Activated naive CD8-positive, alpha-beta T cell treated with anti-CD3 and anti-CD28 coated beads, Interleukin-2, amount 50 U/mL, for 24 hours (primary cell): ENCODE results near the gene TMED1.
A peak's percentile ranks its signal among the peaks of the same experiment; 100 is the strongest.

ENCODE experiments used
- ATAC-seq: fragments of 150-1000 bp; cut with Tn5 transposase; one replicate; pipeline ENCODE4 v1.10.0; 2021
- DNase-seq: peaks from one replicate; pipeline ENCODE4 v3.0.0; 2021
- H3K27ac Mint-ChIP-seq: one replicate; pipeline ENCODE4 v1.8.0; 2021; ENCODE audit warnings: mild to moderate bottlenecking, mixed read lengths
- H3K27me3 Mint-ChIP-seq: one replicate; pipeline ENCODE4 v1.8.0; 2021; ENCODE audit warnings: mixed read lengths
- H3K36me3 Mint-ChIP-seq: one replicate; pipeline ENCODE4 v1.8.0; 2021; ENCODE audit warnings: low read depth, mixed read lengths
- H3K4me1 Mint-ChIP-seq: one replicate; pipeline ENCODE4 v1.8.0; 2021; ENCODE audit warnings: mixed read lengths
- H3K4me3 Mint-ChIP-seq: one replicate; pipeline ENCODE4 v1.8.0; 2021; ENCODE audit warnings: mild to moderate bottlenecking, moderate library complexity, mixed read lengths
- H3K9me3 Mint-ChIP-seq: one replicate; pipeline ENCODE4 v1.8.0; 2021; ENCODE audit warnings: mixed read lengths

Gene TMED1

DNA sequence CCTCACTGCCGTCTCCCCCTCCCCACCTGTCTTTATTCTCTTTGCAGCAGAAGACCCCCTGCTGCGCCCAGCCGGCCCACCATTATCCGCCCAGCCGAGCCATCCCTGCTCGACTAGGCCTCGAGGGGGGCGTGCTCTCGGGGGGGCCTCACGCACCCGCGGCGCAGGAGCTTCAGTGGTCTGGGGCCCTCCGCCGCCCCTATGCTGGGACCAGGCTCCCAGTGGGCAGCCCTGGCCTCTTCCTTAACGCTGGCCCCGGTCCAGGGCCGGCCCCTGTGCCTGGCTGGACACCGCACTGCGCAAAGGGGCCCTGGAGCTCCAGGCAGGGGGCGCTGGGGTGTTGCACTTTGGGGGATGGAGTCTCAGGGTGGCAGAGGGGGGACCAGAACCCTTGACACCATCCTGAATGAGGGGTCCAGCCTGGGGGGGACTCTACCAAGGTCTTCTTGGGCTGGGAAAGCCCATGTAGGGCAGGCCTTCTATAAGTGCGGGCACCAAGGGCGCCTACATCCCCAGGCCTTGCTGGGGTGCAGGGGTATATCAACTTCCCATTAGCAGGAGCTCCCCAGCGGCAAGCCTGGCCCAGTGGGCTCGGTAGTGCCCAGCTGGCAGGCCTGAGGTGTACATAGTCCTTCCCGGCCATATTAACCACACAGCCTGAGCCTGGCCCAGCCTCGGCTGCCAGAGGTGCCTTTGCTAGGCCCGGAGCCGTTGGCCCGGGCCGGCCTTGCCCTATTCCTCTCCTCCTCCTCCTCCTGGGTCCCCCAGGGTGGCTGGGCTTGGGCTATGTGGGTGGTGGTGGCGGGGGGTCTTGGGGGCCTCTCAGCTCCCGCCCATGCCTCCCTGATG, 4.9 kb downstream of the TMED1 start:
- DNase-seq (no peak), ATAC-seq (no peak)
- Mint-ChIP-seq H3K4me1 (peaks cover 6% of the 10 kb centered on the region), H3K4me3 (no peak overlapping the region), H3K27me3 (peaks cover under 1% of the 10 kb centered on the region), H3K9me3 (no peaks in the 10 kb centered on the region), H3K27ac (no peak overlapping the region), H3K36me3 (peaks cover 11% of the 10 kb centered on the region)

DNA sequence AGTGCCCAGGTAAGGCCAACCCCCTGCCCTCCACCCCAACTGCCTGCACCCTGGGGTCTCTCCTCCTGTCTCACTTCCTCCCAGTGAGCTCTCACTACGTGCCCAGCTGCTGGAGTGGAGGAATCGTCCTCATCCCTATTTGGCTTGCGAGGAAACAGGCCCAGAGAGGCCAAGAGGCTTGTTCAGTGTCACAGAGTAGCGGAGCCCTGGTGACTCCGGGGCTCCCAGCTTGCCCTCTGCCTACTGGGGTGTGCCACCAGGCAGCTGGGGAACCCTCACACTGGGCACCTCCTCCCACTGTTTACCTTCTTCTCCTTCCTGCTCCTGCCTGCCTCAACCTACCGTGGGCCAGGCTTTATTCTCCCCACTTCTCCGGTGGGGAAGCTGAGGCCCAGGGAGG, 5.6 kb downstream of the TMED1 start:
- H3K4me1 Mint-ChIP-seq: peaks cover 1% of the 10 kb centered on the region
- no peak for ATAC-seq
- no peak overlapping the region for H3K27ac Mint-ChIP-seq
- H3K27me3 Mint-ChIP-seq: no peaks in the 10 kb centered on the region
- no peaks in the 10 kb centered on the region for H3K9me3 Mint-ChIP-seq
- DNase-seq: no peak
- peaks cover 8% of the 10 kb centered on the region for H3K36me3 Mint-ChIP-seq
- no peak overlapping the region for H3K4me3 Mint-ChIP-seq

DNA sequence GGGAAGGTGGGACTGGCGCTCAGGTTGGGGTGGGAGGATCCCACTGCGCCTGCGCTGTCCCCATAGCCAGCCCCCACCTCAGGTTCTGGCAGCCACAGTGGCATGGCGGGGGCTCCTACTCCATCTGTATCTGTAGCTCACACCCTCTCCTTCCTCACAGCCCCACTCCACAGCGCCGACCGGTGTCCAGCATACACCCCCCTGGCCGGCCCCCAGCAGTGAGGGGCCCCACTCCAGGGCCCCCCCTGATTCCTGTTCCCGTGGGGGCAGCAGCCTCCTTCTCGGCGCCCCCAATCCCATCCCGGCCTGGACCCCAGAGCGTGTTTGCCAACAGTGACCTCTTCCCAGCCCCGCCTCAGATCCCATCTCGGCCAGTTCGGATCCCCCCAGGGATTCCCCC, 6.0 kb downstream of the TMED1 start:
- Mint-ChIP-seq H3K9me3 (no peaks in the 10 kb centered on the region), H3K27ac (no peak overlapping the region), H3K27me3 (no peaks in the 10 kb centered on the region), H3K4me1 (no peaks in the 10 kb centered on the region), H3K4me3 (no peak overlapping the region), H3K36me3 (peaks cover 8% of the 10 kb centered on the region)
- ATAC-seq: no peak
- DNase-seq: no peak

DNA sequence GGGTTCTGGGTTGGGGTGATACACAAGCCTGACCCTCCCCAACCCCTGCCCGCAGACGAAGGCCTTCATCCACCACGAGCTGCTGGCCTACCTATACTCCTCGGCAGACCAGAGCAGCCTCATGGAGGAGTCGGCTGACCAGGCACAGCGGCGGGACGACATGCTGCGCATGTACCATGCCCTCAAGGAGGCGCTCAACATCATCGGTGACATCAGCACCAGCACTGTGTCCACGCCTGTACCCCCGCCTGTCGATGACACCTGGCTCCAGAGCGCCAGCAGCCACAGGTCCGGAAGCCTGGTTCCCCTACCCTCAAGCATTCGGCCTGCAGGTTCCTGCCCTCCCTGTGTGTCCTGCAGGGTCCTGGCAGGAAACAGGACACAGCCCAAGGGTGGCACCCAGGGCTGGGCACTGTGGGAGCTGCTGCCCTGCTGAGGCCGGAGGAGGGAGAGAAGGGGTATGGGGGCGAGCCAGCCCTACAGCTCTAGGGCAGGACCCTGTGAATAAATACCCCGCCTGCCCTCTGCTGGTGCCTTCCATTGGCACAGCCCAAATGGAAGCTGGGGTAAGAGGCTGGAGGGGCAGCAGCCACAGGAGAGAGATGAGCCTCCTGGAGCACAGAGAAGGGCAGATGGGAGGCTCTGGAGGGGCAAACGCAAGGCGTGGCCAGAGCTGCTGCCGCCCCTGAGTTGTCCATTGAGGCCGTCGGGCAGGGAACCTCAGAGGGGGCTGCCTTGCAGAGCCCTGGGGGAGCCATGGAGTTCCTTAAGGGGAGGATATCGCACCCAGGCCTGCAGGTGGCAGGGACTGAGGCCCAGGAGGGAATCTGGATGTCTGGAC, 6.8 kb downstream of the TMED1 start:
- Mint-ChIP-seq H3K4me3 (no peak overlapping the region), H3K36me3 (peaks cover 9% of the 10 kb centered on the region)
- no peak for DNase-seq

DNA sequence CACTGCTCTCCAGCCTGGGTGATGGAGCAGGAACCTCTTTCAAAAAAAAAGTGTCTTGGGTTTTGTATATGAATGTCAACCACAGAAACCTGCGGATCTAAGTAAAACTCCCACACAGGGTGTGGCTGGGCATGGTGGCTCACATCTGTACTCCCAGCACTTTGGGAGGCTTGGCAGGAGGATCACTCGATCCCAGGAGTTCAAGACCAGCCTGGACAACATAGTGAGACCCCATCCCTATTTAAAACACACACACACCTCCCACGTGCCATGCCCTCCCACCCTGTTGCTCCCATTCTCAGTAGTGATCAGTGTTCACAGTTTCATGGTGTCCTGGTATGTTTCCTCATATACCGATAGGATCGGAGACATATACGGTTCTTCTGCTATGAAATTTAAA, 9.2 kb downstream of the TMED1 start:
- Mint-ChIP-seq H3K36me3 (peaks cover 10% of the 10 kb centered on the region), H3K4me1 (no peaks in the 10 kb centered on the region), H3K27me3 (no peaks in the 10 kb centered on the region), H3K4me3 (no peak overlapping the region), H3K27ac (no peak overlapping the region), H3K9me3 (no peaks in the 10 kb centered on the region)
- DNase-seq: no peak
- ATAC-seq: no peak

More for the DNA sequence above, 6.8 kb downstream of the TMED1 start:
- H3K27ac Mint-ChIP-seq: no peak overlapping the region
- no peaks in the 10 kb centered on the region for H3K9me3 Mint-ChIP-seq
- H3K4me1 Mint-ChIP-seq: no peaks in the 10 kb centered on the region
- H3K27me3 Mint-ChIP-seq: no peaks in the 10 kb centered on the region
- peak; percentile 33 for ATAC-seq

DNA sequence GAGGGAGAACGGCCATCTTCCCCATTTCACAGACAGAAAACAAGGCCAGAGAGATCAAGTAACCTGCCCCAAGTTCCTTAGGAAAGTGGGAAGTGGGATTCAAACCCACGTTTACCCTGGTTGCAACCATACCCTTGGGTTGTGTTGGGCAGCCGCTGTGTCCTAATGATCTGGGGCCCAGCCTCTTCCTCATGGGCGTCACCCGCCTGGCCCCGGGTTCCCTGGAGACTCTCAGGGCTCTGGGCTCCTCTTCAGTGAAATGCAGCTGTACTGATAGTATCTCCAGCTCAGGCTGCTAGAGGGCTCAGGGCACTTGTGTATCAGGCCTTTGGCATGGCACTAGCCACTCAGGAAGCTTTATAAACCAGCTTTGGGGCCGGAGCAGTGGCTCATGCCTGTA, 9.8 kb downstream of the TMED1 start:
- Mint-ChIP-seq H3K4me1 (no peaks in the 10 kb centered on the region), H3K36me3 (peaks cover 9% of the 10 kb centered on the region), H3K27ac (peak overlapping the region; percentile 35)

DNA sequence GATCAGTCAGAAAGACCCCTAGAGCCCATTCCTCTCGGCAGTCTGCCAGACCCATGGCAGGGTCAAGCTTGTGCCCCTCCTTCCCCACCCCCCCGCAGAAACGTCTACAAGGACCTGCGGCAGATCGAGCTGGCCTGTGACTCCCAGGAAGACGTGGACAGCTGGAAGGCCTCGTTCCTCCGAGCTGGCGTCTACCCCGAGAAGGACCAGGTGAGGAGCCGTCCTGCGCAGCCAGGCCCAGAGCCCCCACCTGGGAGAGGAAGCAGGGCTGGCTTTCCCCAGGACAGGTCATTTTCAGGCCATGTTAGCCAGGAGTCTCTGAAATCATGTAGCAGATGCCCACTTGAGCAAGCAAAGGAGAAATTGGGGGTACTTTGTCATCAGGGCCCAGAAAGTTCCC, 12.3 kb downstream of the TMED1 start:
- Mint-ChIP-seq H3K9me3 (no peaks in the 10 kb centered on the region), H3K36me3 (peaks cover 27% of the 10 kb centered on the region), H3K4me3 (no peak overlapping the region), H3K27ac (no peak overlapping the region), H3K4me1 (peaks cover 6% of the 10 kb centered on the region), H3K27me3 (no peaks in the 10 kb centered on the region)
- no peak for DNase-seq
- ATAC-seq: no peak

More for the DNA sequence above, 9.8 kb downstream of the TMED1 start:
- Mint-ChIP-seq H3K4me3 (no peak overlapping the region), H3K9me3 (no peaks in the 10 kb centered on the region), H3K27me3 (no peaks in the 10 kb centered on the region)
- ATAC-seq (no peak), DNase-seq (no peak)

DNA sequence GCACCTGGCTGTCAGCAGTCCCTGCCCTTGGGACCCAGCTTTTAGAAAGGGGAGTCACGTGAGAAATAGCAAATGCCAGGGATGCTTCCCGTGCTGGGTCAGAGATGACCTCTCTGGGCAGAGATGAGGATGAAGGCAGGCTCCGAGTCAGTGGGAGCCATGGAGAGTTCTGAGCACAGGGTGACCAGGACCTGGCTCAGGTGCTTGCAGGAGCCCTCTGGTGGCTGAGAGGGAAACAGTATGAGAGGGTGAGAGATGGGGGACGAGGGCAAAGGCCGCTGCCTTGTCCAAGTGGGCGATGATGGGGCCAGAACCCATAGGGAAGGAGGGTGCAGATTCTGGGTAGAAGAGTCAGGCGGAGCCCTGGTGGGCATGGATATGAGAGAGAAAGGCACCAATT, 15.8 kb downstream of the TMED1 start:
- no peaks in the 10 kb centered on the region for H3K9me3 Mint-ChIP-seq
- H3K27me3 Mint-ChIP-seq: no peaks in the 10 kb centered on the region
- no peak for ATAC-seq
- peaks cover 24% of the 10 kb centered on the region for H3K36me3 Mint-ChIP-seq
- no peak overlapping the region for H3K4me3 Mint-ChIP-seq
- peak overlapping the region; percentile 14 for H3K27ac Mint-ChIP-seq
- no peak for DNase-seq
- peaks cover 6% of the 10 kb centered on the region for H3K4me1 Mint-ChIP-seq

DNA sequence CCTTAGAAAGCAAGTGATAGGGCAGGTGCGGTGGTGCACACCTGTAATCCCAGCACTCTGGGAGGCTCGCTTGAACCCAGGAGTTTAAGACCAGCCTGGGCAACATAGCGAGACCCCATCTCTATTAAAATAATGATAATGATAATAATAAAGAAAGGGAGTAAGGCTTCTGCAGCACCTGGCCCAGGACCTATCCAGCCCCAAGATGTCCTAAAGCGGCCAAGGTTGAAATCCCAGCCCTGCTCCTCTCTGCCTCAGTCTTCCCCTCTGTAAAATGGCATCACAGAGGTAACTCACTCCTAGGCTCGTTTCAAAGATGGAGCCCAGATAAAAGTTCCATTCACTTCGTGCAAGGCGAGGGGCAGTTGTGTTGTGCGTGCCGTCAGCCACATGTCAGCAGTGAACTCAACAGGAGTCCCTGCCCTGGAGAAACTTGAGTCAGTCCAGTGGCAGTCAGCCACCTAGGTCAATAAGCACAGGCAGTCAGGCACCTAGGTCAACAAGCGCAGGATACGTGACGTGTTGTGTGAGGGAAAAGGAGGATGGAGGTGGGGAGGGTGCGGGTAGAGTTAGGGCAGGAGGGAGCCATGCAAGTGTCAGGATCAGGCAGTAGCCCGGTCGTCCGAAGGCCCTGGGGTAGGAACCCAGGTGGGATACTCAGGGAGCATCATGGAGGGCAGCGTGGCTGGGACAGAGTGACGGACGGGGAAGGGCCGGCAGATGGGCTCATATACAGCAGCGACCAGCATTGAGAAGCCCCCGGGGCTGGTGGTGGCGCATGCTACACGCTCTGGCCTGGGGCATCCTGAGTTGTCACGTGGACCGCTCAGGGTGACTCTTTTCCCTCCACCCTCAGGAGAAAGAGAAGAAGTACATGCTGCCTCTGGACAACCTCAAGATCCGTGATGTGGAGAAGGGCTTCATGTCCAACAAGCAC, 16.6 kb downstream of the TMED1 start:
- H3K27me3 Mint-ChIP-seq: no peaks in the 10 kb centered on the region
- ATAC-seq (no peak), DNase-seq (no peak)
- H3K36me3 Mint-ChIP-seq: peaks cover 27% of the 10 kb centered on the region
- peaks cover 8% of the 10 kb centered on the region for H3K4me1 Mint-ChIP-seq
- no peaks in the 10 kb centered on the region for H3K9me3 Mint-ChIP-seq
- H3K4me3 Mint-ChIP-seq: no peak overlapping the region
- no peak overlapping the region for H3K27ac Mint-ChIP-seq

DNA sequence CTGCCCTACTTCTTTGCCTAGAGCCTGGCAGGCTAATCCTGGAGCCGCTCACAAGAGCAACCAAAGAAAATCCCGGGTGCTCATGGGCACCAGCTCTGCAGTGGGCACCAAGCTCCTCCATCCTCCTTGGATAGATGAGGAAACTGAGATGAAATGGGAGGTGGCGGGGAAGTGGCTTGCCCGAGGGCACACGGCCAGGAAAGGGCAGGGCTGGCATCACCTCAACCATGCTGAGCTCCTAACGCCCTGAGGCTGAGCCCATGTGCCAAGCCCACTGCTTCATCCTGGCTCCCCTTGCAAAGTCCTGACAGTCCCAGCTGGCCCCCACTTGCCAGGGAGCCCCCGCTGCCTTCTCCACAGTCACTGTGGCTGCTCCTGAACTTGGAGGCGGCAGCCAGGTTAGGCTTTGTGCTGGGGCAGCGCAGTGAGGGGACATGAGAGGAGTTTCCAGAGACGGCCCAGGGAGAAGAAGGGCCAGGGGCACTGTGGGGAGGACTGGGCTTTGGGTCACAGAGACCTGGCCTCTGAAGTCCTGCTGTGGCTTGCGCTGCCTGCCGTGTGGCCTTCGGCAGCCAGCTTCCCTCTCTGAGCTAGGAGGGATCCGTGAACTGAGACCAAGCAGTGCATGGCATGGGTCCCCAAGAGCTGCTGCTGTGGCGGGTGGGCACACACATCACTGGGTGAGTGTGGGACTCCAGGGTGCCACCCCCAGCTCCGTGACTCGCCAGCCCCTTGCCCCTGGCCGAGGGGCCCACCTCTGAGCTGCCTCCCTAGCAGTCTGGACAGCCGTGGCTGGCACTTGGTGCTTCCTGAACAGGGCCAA, 17.5 kb downstream of the TMED1 start:
- DNase-seq (no peak), ATAC-seq (no peak)
- Mint-ChIP-seq H3K9me3 (no peaks in the 10 kb centered on the region), H3K27ac (no peak overlapping the region), H3K36me3 (peaks cover 24% of the 10 kb centered on the region), H3K4me3 (no peak overlapping the region), H3K4me1 (peaks cover 8% of the 10 kb centered on the region), H3K27me3 (no peaks in the 10 kb centered on the region)

DNA sequence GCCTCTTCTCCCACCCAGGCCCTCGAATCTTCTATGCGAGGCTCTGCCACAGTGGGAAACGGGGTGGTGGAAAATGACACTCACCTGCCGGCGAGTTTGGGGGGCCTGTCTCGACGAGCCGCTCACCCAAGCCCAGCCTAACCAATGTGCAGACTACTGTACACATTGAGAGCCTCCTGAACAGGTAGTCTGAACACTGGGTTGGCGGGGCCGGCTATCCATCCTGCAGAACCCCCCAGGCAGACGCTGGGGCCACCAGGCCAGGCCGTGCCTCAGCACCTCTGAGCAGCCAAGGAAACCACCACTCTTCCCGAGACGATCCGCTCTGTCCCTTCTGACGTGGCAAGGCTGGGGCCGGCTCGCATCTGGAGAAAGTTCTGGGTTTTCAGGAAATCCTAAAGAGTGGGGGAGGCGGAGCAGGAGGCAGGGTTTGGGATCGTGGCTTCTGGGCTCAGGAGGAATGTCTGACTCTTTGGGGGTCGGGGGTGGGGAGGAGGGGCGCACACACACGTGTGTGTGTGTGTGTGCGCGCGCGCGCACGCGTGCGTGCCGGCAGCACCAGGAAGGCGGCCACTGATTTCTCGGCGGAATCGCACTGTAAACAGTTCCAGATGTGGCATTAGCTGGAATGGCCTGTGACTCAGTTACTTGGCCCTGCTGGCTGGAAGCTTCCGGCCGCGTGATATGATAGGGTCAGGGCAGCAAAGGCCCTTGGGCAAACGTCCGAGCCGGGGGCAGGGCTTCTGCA, 18.5 kb downstream of the TMED1 start:
- no peaks in the 10 kb centered on the region for H3K27me3 Mint-ChIP-seq
- H3K4me1 Mint-ChIP-seq: peaks cover 19% of the 10 kb centered on the region
- H3K4me3 Mint-ChIP-seq: no peak overlapping the region
- peaks cover 29% of the 10 kb centered on the region for H3K36me3 Mint-ChIP-seq
- H3K27ac Mint-ChIP-seq: peak overlapping the region; percentile 39
- ATAC-seq (no peak), DNase-seq (no peak)
- no peaks in the 10 kb centered on the region for H3K9me3 Mint-ChIP-seq

DNA sequence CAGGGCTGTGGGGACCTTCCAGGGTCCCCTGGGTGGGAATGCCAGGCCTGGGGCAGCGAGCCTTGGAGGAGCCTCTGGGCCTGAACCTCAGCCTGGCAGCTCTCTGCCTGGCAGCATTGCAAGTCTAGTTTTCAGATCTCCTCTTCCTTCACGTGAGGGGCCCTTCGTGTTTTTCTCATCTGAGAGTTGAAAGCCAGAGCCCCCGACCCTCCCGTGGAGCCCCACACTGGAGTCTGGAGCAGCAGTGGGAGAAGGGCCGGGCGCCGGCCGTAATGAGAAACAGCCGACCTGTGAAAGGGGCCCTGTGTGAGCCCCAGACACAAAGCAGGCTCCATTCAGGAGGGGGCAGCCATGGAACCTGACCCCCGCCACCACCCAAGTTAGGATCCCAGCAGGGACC, 19.3 kb downstream of the TMED1 start:
- Mint-ChIP-seq H3K4me3 (no peak overlapping the region), H3K4me1 (peaks cover 23% of the 10 kb centered on the region), H3K36me3 (peaks cover 28% of the 10 kb centered on the region), H3K27me3 (no peaks in the 10 kb centered on the region), H3K27ac (no peak overlapping the region), H3K9me3 (no peaks in the 10 kb centered on the region)
- no peak for ATAC-seq
- DNase-seq: no peak

DNA sequence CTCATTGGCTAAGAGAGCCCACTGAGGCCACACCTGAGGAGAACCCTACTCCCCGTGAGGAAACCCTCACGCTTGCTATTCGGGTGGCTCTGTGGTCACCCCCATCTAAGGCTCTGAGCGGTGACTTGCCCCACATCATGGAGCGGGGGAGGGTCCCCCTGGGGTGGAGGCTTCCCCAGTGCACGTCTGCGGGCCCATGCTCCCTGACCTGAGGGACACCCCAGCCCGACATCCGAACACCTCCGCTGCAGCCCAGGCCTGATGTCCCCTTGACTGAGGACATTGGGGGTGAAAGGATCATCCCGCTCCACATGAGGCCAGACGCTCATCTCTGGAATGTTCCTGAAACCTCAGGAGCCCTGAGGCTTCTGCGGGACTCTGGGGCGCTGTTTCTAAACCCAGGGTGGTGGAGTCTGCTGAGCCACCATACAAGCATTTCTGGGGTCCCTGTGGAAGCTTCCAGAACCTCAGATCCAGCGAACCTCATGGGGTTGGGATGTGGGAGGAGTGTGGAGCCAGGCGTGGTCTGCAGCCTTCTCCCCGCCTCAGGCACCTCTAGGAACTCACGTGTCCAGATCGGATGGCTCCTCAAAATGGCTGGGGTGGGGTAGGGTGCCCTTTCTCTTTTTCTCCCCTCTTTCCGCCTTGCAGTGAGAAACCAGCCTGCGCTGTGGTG, 19.9 kb downstream of the TMED1 start:
- ATAC-seq: no peak

More for the DNA sequence above, 19.9 kb downstream of the TMED1 start:
- Mint-ChIP-seq H3K36me3 (peaks cover 26% of the 10 kb centered on the region), H3K27me3 (no peaks in the 10 kb centered on the region), H3K9me3 (no peaks in the 10 kb centered on the region), H3K4me1 (peaks cover 22% of the 10 kb centered on the region), H3K4me3 (no peak overlapping the region), H3K27ac (no peak overlapping the region)
- DNase-seq: no peak
